WTC11 (cell line): ENCODE data around the gene AMIGO1. TPM values are rescaled to one million over a fixed set of nuclear protein-coding genes. Genes with fewer than 3 reads are reported as not detected.

Experiments
- ATAC-seq: fragments of 200-7000 bp; cut with Tn5 transposase; 2 replicates; pipeline ENCODE4 v1.10.0; 2021; ENCODE audit warnings: mild to moderate bottlenecking, moderate library complexity
- CTCF ChIA-PET: fragments of 300-600 bp; sonication (Branson Sonifier 250); formaldehyde crosslinking; loops from one replicate; lab custom pipeline; 2021; ENCODE audit warnings: antibody characterized with exemption; lab: Charles Lee
- POLR2A ChIA-PET: fragments of 350-600 bp; sonication (Branson Sonifier 250); formaldehyde crosslinking; loops from one replicate; lab custom pipeline; 2021; ENCODE audit warnings: antibody characterized with exemption; lab: Charles Lee
- DNase-seq: peaks from one replicate; pipeline ENCODE4 v3.0.0; 2021; ENCODE audit warnings: low spot score
- H3K27ac Mint-ChIP-seq: 2 replicates; pipeline ENCODE4 v1.8.0; 2021; ENCODE audit warnings: mixed read lengths
- H3K27me3 Mint-ChIP-seq: 2 replicates; pipeline ENCODE4 v1.8.0; 2021; ENCODE audit warnings: low read depth, mild to moderate bottlenecking, moderate library complexity, mixed read lengths
- H3K36me3 Mint-ChIP-seq: 2 replicates; pipeline ENCODE4 v1.8.0; 2021; ENCODE audit warnings: mixed read lengths
- H3K4me1 Mint-ChIP-seq: 2 replicates; pipeline ENCODE4 v1.8.0; 2022; ENCODE audit warnings: mixed read lengths
- H3K4me3 Mint-ChIP-seq: 2 replicates; pipeline ENCODE4 v1.8.0; 2021; ENCODE audit warnings: mild to moderate bottlenecking, moderate library complexity, mixed read lengths
- H3K9me3 Mint-ChIP-seq: 2 replicates; pipeline ENCODE4 v1.8.0; 2021; ENCODE audit warnings: mixed read lengths
- ARID4B ChIP-seq: sonication (generic); formaldehyde crosslinking; IDR thresholded peaks from 2 replicates; pipeline ENCODE4 v1.8.0; 2023; ENCODE audit warnings: missing genetic modification reagents, mild to moderate bottlenecking, borderline replicate concordance
- CBFB ChIP-seq: sonication (generic); formaldehyde crosslinking; IDR thresholded peaks from 2 replicates; pipeline ENCODE4 v1.8.1; 2022; ENCODE audit warnings: mild to moderate bottlenecking, low read depth, missing genetic modification reagents
- CTCF ChIP-seq: fragments of 200-600 bp; IDR thresholded peaks from 2 replicates; pipeline ENCODE4 v1.8.0; 2022; ENCODE audit warnings: antibody characterized with exemption
- E2F4 ChIP-seq: sonication (generic); formaldehyde crosslinking; IDR thresholded peaks from 2 replicates; pipeline ENCODE4 v1.8.1; 2022; ENCODE audit warnings: low read depth, mild to moderate bottlenecking, moderate library complexity, missing genetic modification reagents, borderline replicate concordance
- FOXJ3 ChIP-seq: sonication (generic); formaldehyde crosslinking; IDR thresholded peaks from 2 replicates; pipeline ENCODE4 v1.9.0; 2021; ENCODE audit warnings: missing genetic modification reagents, mild to moderate bottlenecking, borderline replicate concordance
- GABPB1 ChIP-seq: sonication (generic); formaldehyde crosslinking; IDR thresholded peaks from 2 replicates; pipeline ENCODE4 v1.8.1; 2023; ENCODE audit warnings: mild to moderate bottlenecking, missing genetic modification reagents
- HMGXB4 ChIP-seq: sonication (generic); formaldehyde crosslinking; IDR thresholded peaks from 2 replicates; pipeline ENCODE4 v1.8.1; 2023; ENCODE audit warnings: mild to moderate bottlenecking, moderate library complexity, missing genetic modification reagents
- KAT7 ChIP-seq: sonication (generic); formaldehyde crosslinking; IDR thresholded peaks from 2 replicates; pipeline ENCODE4 v1.8.1; 2023; ENCODE audit warnings: missing genetic modification reagents, mild to moderate bottlenecking, borderline replicate concordance
- NFATC4 ChIP-seq: fragments of 250-450 bp; sonication (Bioruptor Pico); IDR thresholded peaks from 2 replicates; pipeline ENCODE4 v1.9.0; 2021; ENCODE audit warnings: mild to moderate bottlenecking
- NR3C1 ChIP-seq: sonication (generic); formaldehyde crosslinking; conservative IDR thresholded peaks from 2 replicates; pipeline ENCODE4 v1.8.1; 2023; ENCODE audit warnings: low read depth, mild to moderate bottlenecking, missing genetic modification reagents
- OVOL2 ChIP-seq: fragments of 250-450 bp; sonication (Bioruptor Pico); IDR thresholded peaks from 2 replicates; pipeline ENCODE4 v1.9.0; 2021; ENCODE audit warnings: mild to moderate bottlenecking, borderline replicate concordance
- PREB ChIP-seq: sonication (generic); formaldehyde crosslinking; IDR thresholded peaks from 2 replicates; pipeline ENCODE4 v1.8.1; 2022; ENCODE audit warnings: mild to moderate bottlenecking, missing genetic modification reagents, moderate library complexity, borderline replicate concordance
- RELA ChIP-seq: sonication (generic); formaldehyde crosslinking; IDR thresholded peaks from 2 replicates; pipeline ENCODE4 v1.8.1; 2022; ENCODE audit warnings: missing genetic modification reagents, mild to moderate bottlenecking, borderline replicate concordance
- SMAD4 ChIP-seq: sonication (generic); formaldehyde crosslinking; IDR thresholded peaks from 2 replicates; pipeline ENCODE4 v1.8.0; 2022; ENCODE audit warnings: mild to moderate bottlenecking, missing genetic modification reagents
- TCF7 ChIP-seq: sonication (generic); formaldehyde crosslinking; IDR thresholded peaks from 2 replicates; pipeline ENCODE4 v1.8.0; 2022; ENCODE audit warnings: mild to moderate bottlenecking, low read depth, missing genetic modification reagents, moderate library complexity
- TEAD4 ChIP-seq: sonication (generic); formaldehyde crosslinking; IDR thresholded peaks from 2 replicates; pipeline ENCODE4 v1.8.0; 2022; ENCODE audit warnings: mild to moderate bottlenecking, missing genetic modification reagents
- USF1 ChIP-seq: sonication (generic); formaldehyde crosslinking; IDR thresholded peaks from 2 replicates; pipeline ENCODE4 v1.8.0; 2022; ENCODE audit warnings: mild to moderate bottlenecking, missing genetic modification reagents
- ZNF219 ChIP-seq: sonication (generic); formaldehyde crosslinking; IDR thresholded peaks from 2 replicates; pipeline ENCODE4 v1.8.0; 2023; ENCODE audit warnings: missing genetic modification reagents, mild to moderate bottlenecking, borderline replicate concordance
- ZNF416 ChIP-seq: fragments of 250-450 bp; sonication (Bioruptor Pico); IDR thresholded peaks from 2 replicates; pipeline ENCODE4 v1.9.0; 2021; ENCODE audit warnings: mild to moderate bottlenecking, inconsistent platforms
- ZNF671 ChIP-seq: fragments of 250-450 bp; sonication (Bioruptor Pico); IDR thresholded peaks from 2 replicates; pipeline ENCODE4 v1.8.0; 2021; ENCODE audit warnings: mild to moderate bottlenecking
- total RNA-seq: library from RNA; stranded (reverse); gene quantifications from 3 replicates; pipeline ENCODE4 v1.2.3, GENCODE V29; 2021

Gene AMIGO1
- total RNA-seq, 1 experiment from 2014 or later: 2.4 TPM

GRCh38 chr1:109503935-109504334, 5.6 kb downstream of the AMIGO1 start (continued):
- no peak for TF ChIP-seq ARID4B (CRISPR knock-in tag)
- no peak for TF ChIP-seq CTCF
- TF ChIP-seq PREB: no peak
- TF ChIP-seq USF1: no peak
- no peak for TF ChIP-seq SMAD4 (CRISPR knock-in tag)
- no peak for TF ChIP-seq RELA (CRISPR knock-in tag)
- TF ChIP-seq FOXJ3 (CRISPR knock-in tag): no peak
- TF ChIP-seq TCF7: no peak
- TF ChIP-seq ZNF416 (CRISPR knock-in tag): no peak
- TF ChIP-seq, all 79 proteins: peak for 0

- no peak for ATAC-seq
- TF ChIP-seq CBFB (CRISPR knock-in tag): no peak
- no peak for TF ChIP-seq KAT7
- TF ChIP-seq ZNF671: no peak
- TF ChIP-seq E2F4 (CRISPR knock-in tag): no peak
- no peak for TF ChIP-seq GABPB1
- no peak for TF ChIP-seq ZNF219 (CRISPR knock-in tag)
- TF ChIP-seq HMGXB4: no peak
- TF ChIP-seq TEAD4 (CRISPR knock-in tag): no peak
- no peak for TF ChIP-seq NR3C1 (CRISPR knock-in tag)
- no peak for TF ChIP-seq OVOL2 (CRISPR knock-in tag)
- no peak for TF ChIP-seq NFATC4 (CRISPR knock-in tag)
- TF ChIP-seq ZNF416 (CRISPR knock-in tag): no peak
- peaks cover 27% of the 10 kb centered on the region for H3K4me1 Mint-ChIP-seq
- CTCF ChIA-PET: interaction anchor here (0.8 to 2.1 kb wide), 4 partner anchors 8 to 44 kb away, joined by 3 to 13 read pairs (median 4); partner anchors contain the start of gene CYB561D1
- POLR2A ChIA-PET: no interaction called here
- H3K9me3 Mint-ChIP-seq: no peaks in the 10 kb centered on the region
- no peak overlapping the region for H3K27ac Mint-ChIP-seq
- no peaks in the 10 kb centered on the region for H3K36me3 Mint-ChIP-seq
- H3K4me3 Mint-ChIP-seq: no peak overlapping the region
- no peak for DNase-seq
- peaks cover 8% of the 10 kb centered on the region for H3K27me3 Mint-ChIP-seq
Measured at GRCh38 chr1:109502364-109502851, 7.1 kb downstream of the AMIGO1 start.
